Hepatocyte (in vitro differentiated cells): ENCODE measurements around the gene B4GALT5. TPM values are rescaled to one million over a fixed set of nuclear protein-coding genes. Genes with fewer than 3 reads are reported as not detected.
"Not testable (repeated sequence)": the region's sequence is repeated elsewhere in the genome, so short reads cannot be mapped to it uniquely, and the experiment has no call there.

Source experiments
- DNase-seq: peaks from one replicate; pipeline ENCODE4 v3.0.0-alpha.2; 2016; ENCODE audit warnings: low spot score
- H2AFZ ChIP-seq: fragments of 200-600 bp; sonication (generic); 2 replicates; pipeline ENCODE4 v1.6.0; 2016; ENCODE audit warnings: antibody characterized with exemption, mild to moderate bottlenecking
- H3K27ac ChIP-seq: fragments of 200-600 bp; sonication (generic); 2 replicates; pipeline ENCODE4 v1.5.1; 2016; ENCODE audit warnings: mild to moderate bottlenecking
- H3K27me3 ChIP-seq: fragments of 200-600 bp; sonication (generic); 2 replicates; pipeline ENCODE4 v1.6.1; 2016
- H3K36me3 ChIP-seq: fragments of 200-600 bp; sonication (generic); replicated peaks from 2 replicates; pipeline ENCODE4 v1.5.1; 2016; ENCODE audit warnings: low read depth; ENCODE audit not compliant: insufficient read depth
- H3K4me1 ChIP-seq: fragments of 200-600 bp; sonication (generic); 2 replicates; pipeline ENCODE4 v1.5.1; 2016; ENCODE audit warnings: mild to moderate bottlenecking, moderate library complexity; ENCODE audit not compliant: insufficient read depth
- H3K4me2 ChIP-seq: fragments of 200-600 bp; sonication (generic); 2 replicates; pipeline ENCODE4 v1.6.0; 2016
- H3K4me3 ChIP-seq: fragments of 200-600 bp; sonication (generic); 2 replicates; pipeline ENCODE4 v1.5.1; 2016; ENCODE audit warnings: mild to moderate bottlenecking
- H3K79me2 ChIP-seq: fragments of 200-600 bp; sonication (generic); 2 replicates; pipeline ENCODE4 v1.6.0; 2017; ENCODE audit warnings: mild to moderate bottlenecking
- H3K9me2 ChIP-seq: fragments of 200-600 bp; sonication (generic); replicated peaks from 2 replicates; pipeline ENCODE4 v1.6.0; 2017; ENCODE audit warnings: mild to moderate bottlenecking; ENCODE audit not compliant: insufficient read depth
- H3K9me3 ChIP-seq: fragments of 200-600 bp; sonication (generic); 2 replicates; pipeline ENCODE4 v1.5.1; 2016; ENCODE audit warnings: low read depth, mild to moderate bottlenecking
- H4K20me1 ChIP-seq: fragments of 200-600 bp; sonication (generic); 2 replicates; pipeline ENCODE4 v1.6.0; 2016; ENCODE audit warnings: mild to moderate bottlenecking; ENCODE audit not compliant: insufficient read depth, poor library complexity, severe bottlenecking
- CTCF ChIP-seq: fragments of 200-600 bp; sonication (generic); IDR thresholded peaks from 2 replicates; pipeline ENCODE4 v1.5.1; 2016; ENCODE audit warnings: antibody characterized with exemption, mild to moderate bottlenecking; ENCODE audit not compliant: poor library complexity
- EZH2 ChIP-seq: fragments of 200-600 bp; sonication (generic); IDR thresholded peaks from 2 replicates; pipeline ENCODE4 v1.6.1; 2016; ENCODE audit warnings: antibody characterized with exemption, mild to moderate bottlenecking, borderline replicate concordance
- EZH2phosphoT487 ChIP-seq: fragments of 200-600 bp; sonication (generic); IDR thresholded peaks from one replicate; pipeline ENCODE4 v1.6.1; 2018; ENCODE audit warnings: antibody characterized with exemption, mild to moderate bottlenecking, low read depth, moderate library complexity; ENCODE audit not compliant: unreplicated experiment, severe bottlenecking
- WGBS: methylation state at CpG from one replicate; pipeline ENCODE4 v1.1.6; 2016; ENCODE audit warnings: low lambda C conversion rate; ENCODE audit errors: missing lambda C conversion rate; 5-methylcytosine and 5-hydroxymethylcytosine counted together
- polyA plus RNA-seq: library from polyadenylated mRNA; unstranded; fragments of >200 nt; fragmentation: Nextera tagmentation; extraction: Ambion mirVana; gene quantifications from 2 replicates; pipeline ENCODE4 v1.2.1, GENCODE V29; 2016
- total RNA-seq: library from RNA; depleted of rRNA; stranded (reverse); fragments of >200 nt; gene quantifications from 2 replicates; pipeline ENCODE4 v1.2.3, GENCODE V29; 2014

Gene B4GALT5
- total and polyA plus RNA-seq, 2 experiments from 2014 or later, result 12.9 to 41.8 TPM

GRCh38 chr20:49618289-49618688 lies 95.4 kb downstream of the B4GALT5 start:
- H3K79me2 ChIP-seq, result no peaks in the 10 kb centered on the region
- no peaks in the 10 kb centered on the region for H3K4me1 ChIP-seq
- H2AFZ ChIP-seq, result no peak overlapping the region
- no peak overlapping the region for H3K4me3 ChIP-seq
- 72% methylated on average over 2 of the region's 2 CpGs for WGBS
- no peaks in the 10 kb centered on the region for H4K20me1 ChIP-seq
- H3K27me3 ChIP-seq, result no peaks in the 10 kb centered on the region
- H3K9me3 ChIP-seq, result no peaks in the 10 kb centered on the region
- TF ChIP-seq CTCF (no peak), EZH2 (no peak), EZH2phosphoT487 (no peak)
- H3K9me2 ChIP-seq, result no peaks in the 10 kb centered on the region
- H3K4me2 ChIP-seq, result no peak overlapping the region
- DNase-seq, result no peak
- H3K36me3 ChIP-seq, result no peaks in the 10 kb centered on the region
- no peak overlapping the region for H3K27ac ChIP-seq

- not testable (repeated sequence) for H3K36me3 ChIP-seq, H3K27ac ChIP-seq, H3K9me2 ChIP-seq, H3K9me3 ChIP-seq, H3K4me1 ChIP-seq, H3K4me2 ChIP-seq, H3K79me2 ChIP-seq, H2AFZ ChIP-seq, H3K4me3 ChIP-seq, H3K27me3 ChIP-seq, H4K20me1 ChIP-seq
- WGBS, result 64% methylated on average over 1 of the region's 3 CpGs
- peak; percentile 63 for DNase-seq
These were observed 96.3 kb downstream of the B4GALT5 start for GRCh38 chr20:49617394-49617793.

- 85% methylated on average over 11 of the region's 11 CpGs for WGBS
- Histone ChIP-seq H3K27me3 (no peaks in the 10 kb centered on the region), H3K79me2 (no peaks in the 10 kb centered on the region), H2AFZ (no peak overlapping the region), H3K9me2 (no peaks in the 10 kb centered on the region), H3K9me3 (no peaks in the 10 kb centered on the region), H3K4me3 (no peak overlapping the region), H3K36me3 (no peaks in the 10 kb centered on the region), H3K4me1 (no peaks in the 10 kb centered on the region), H3K27ac (no peak overlapping the region), H4K20me1 (no peaks in the 10 kb centered on the region), H3K4me2 (no peak overlapping the region)
- DNase-seq, result no peak
- no peak for TF ChIP-seq EZH2phosphoT487
- no peak for TF ChIP-seq EZH2
- TF ChIP-seq CTCF, result no peak
These were observed 97.3 kb downstream of the B4GALT5 start for GRCh38 chr20:49616154-49617007.

GRCh38 chr20:49615401-49616153 lies 98.1 kb downstream of the B4GALT5 start:
- DNase-seq, result no peak
- H3K36me3 ChIP-seq, result no peaks in the 10 kb centered on the region
- H3K27me3 ChIP-seq, result no peaks in the 10 kb centered on the region
- WGBS, result 81% methylated on average over 15 of the region's 15 CpGs
- peaks cover 3% of the 10 kb centered on the region for H3K4me1 ChIP-seq
- H3K79me2 ChIP-seq, result no peaks in the 10 kb centered on the region
- H3K9me3 ChIP-seq, result no peaks in the 10 kb centered on the region
- H3K27ac ChIP-seq, result no peak overlapping the region
- H3K9me2 ChIP-seq, result no peaks in the 10 kb centered on the region
- H3K4me2 ChIP-seq, result no peak overlapping the region
- no peak overlapping the region for H2AFZ ChIP-seq
- no peaks in the 10 kb centered on the region for H4K20me1 ChIP-seq
- no peak overlapping the region for H3K4me3 ChIP-seq
- TF ChIP-seq EZH2phosphoT487 (no peak), CTCF (no peak), EZH2 (no peak)

DNA sequence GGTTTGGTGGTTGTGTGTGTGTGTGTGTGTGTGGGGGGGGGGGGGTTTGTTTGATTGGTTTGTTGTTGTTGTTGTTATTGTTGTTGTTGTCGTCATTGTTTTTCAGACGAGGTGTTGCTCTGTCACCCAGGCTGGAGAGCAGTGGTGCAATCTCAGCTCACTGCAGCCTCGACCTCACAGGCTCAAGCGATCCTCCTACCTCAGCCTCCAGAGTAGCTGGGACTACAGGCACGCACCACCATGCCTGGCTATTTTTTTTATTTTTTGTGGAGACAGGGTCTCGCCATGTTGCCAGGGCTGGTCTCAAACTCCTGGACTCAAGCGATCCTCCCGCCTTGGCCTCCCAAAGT lies 98.7 kb downstream of the B4GALT5 start:
- not testable (repeated sequence) for DNase-seq, H3K27me3 ChIP-seq, H3K9me2 ChIP-seq, H3K4me1 ChIP-seq, H3K9me3 ChIP-seq, H3K36me3 ChIP-seq, H3K4me2 ChIP-seq, H2AFZ ChIP-seq, H3K4me3 ChIP-seq, H4K20me1 ChIP-seq, H3K79me2 ChIP-seq, H3K27ac ChIP-seq
- WGBS, result 96% methylated on average over 8 of the region's 8 CpGs
